Neuronal stem cell (in vitro differentiated cells): ENCODE data around the gene STN1. TPM values are rescaled to one million over a fixed set of nuclear protein-coding genes. Genes with fewer than 3 reads are reported as not detected.

ENCODE experiments used
- DNase-seq: peaks from one replicate; pipeline ENCODE4 v3.0.0-alpha.2; 2013; ENCODE audit warnings: low spot score
- H2AFZ ChIP-seq: one replicate; pipeline ENCODE4 v1.6.1; 2013; ENCODE audit warnings: mild to moderate bottlenecking, low read length, inconsistent platforms
- H2AK5ac ChIP-seq: 2 replicates; pipeline ENCODE4 v1.6.1; 2013; ENCODE audit warnings: low read depth, mild to moderate bottlenecking, inconsistent platforms, low read length, moderate library complexity, mixed read lengths
- H2BK120ac ChIP-seq: 2 replicates; pipeline ENCODE4 v1.6.1; 2013; ENCODE audit warnings: low read depth, mild to moderate bottlenecking, inconsistent platforms, low read length, moderate library complexity, mixed read lengths
- H2BK12ac ChIP-seq: one replicate; pipeline ENCODE4 v1.6.1; 2013; ENCODE audit warnings: low read length, inconsistent platforms
- H2BK15ac ChIP-seq: 2 replicates; pipeline ENCODE4 v1.6.1; 2013; ENCODE audit warnings: mild to moderate bottlenecking, low read length, inconsistent platforms, mixed read lengths
- H2BK5ac ChIP-seq: one replicate; pipeline ENCODE4 v1.6.1; 2013; ENCODE audit warnings: inconsistent platforms, mild to moderate bottlenecking, low read length, moderate library complexity
- H3K14ac ChIP-seq: one replicate; pipeline ENCODE4 v1.6.1; 2013; ENCODE audit warnings: low read length, inconsistent platforms
- H3K18ac ChIP-seq: 2 replicates; pipeline ENCODE4 v1.6.1; 2013; ENCODE audit warnings: low read length, inconsistent platforms
- H3K23ac ChIP-seq: 2 replicates; pipeline ENCODE4 v1.6.1; 2013; ENCODE audit warnings: low read depth, mild to moderate bottlenecking, mixed read lengths, low read length, inconsistent platforms; ENCODE audit not compliant: poor library complexity
- H3K27ac ChIP-seq: replicated peaks from 3 replicates; pipeline ENCODE4 v1.5.1; 2013; ENCODE audit warnings: low read length, inconsistent platforms
- H3K27me3 ChIP-seq, 3 experiments: 2 replicates each; pipeline ENCODE4 v1.6.1; 2013; ENCODE audit warnings: low read length in 3 of 3, mild to moderate bottlenecking in 2 of 3, inconsistent platforms in 1 of 3, low read depth in 1 of 3, mixed read lengths in 1 of 3, moderate library complexity in 1 of 3; ENCODE audit not compliant: control insufficient read depth in 3 of 3, insufficient read depth in 3 of 3
- H3K36me3 ChIP-seq, 2 donors: replicated peaks in 1 of 2; 2 replicates each; pipeline ENCODE4 v1.6.1; 2013; ENCODE audit warnings: low read length in 2 of 2; ENCODE audit not compliant: control insufficient read depth in 2 of 2, insufficient read depth in 2 of 2
- H3K4ac ChIP-seq: 2 replicates; pipeline ENCODE4 v1.6.1; 2013; ENCODE audit warnings: inconsistent platforms, mild to moderate bottlenecking, low read length, moderate library complexity
- H3K4me1 ChIP-seq, 2 donors: 1 replicate in 1 of 2; 2 replicates in 1 of 2; pipeline ENCODE4 v1.6.1; 2013; ENCODE audit warnings: low read length in 2 of 2, low read depth in 1 of 2; ENCODE audit not compliant: control insufficient read depth in 2 of 2, insufficient read depth in 1 of 2
- H3K4me2 ChIP-seq: one replicate; pipeline ENCODE4 v1.6.1; 2013; ENCODE audit warnings: mild to moderate bottlenecking, low read length, inconsistent platforms; ENCODE audit not compliant: insufficient read depth, poor library complexity, severe bottlenecking
- H3K4me3 ChIP-seq, 2 donors: 2 replicates each; pipeline ENCODE4 v1.5.1; 2013; ENCODE audit warnings: low read length in 2 of 2, mild to moderate bottlenecking in 2 of 2, inconsistent platforms in 1 of 2, moderate library complexity in 1 of 2
- H3K79me1 ChIP-seq: one replicate; pipeline ENCODE4 v1.6.1; 2013; ENCODE audit warnings: low read depth, mild to moderate bottlenecking, inconsistent platforms, low read length, moderate library complexity
- H3K9ac ChIP-seq: one replicate; pipeline ENCODE4 v1.6.1; 2013; ENCODE audit warnings: mild to moderate bottlenecking, low read depth, low read length, inconsistent platforms; ENCODE audit not compliant: poor library complexity
- H3K9me3 ChIP-seq, 2 donors: replicated peaks in 1 of 2; 2 replicates each; pipeline versions ENCODE3 to v1.6.1; 2013; ENCODE audit warnings: low read length in 2 of 2, mild to moderate bottlenecking in 2 of 2, inconsistent platforms in 1 of 2, low read depth in 1 of 2, mixed read lengths in 1 of 2, moderate library complexity in 1 of 2; ENCODE audit not compliant: control insufficient read depth in 2 of 2, insufficient read depth in 1 of 2
- H4K8ac ChIP-seq: one replicate; pipeline ENCODE4 v1.6.1; 2013; ENCODE audit warnings: low read depth, mild to moderate bottlenecking, inconsistent platforms, low read length, moderate library complexity
- H4K91ac ChIP-seq: one replicate; pipeline ENCODE4 v1.6.1; 2013; ENCODE audit warnings: low read length, low read depth, mild to moderate bottlenecking, inconsistent platforms; ENCODE audit not compliant: poor library complexity
- WGBS, 2 donors: extraction: QIAGEN DNeasy Blood & Tissue Kit; methylation state at CpG; one replicate each; pipeline ENCODE4 v1.1.7; 2013; ENCODE audit warnings: missing lambda C conversion rate in 2 of 2, mixed read lengths in 1 of 2; ENCODE audit not compliant: insufficient read length in 2 of 2, insufficient replicate concordance in 1 of 2; ENCODE audit errors: extremely low coverage in 2 of 2; 5-methylcytosine and 5-hydroxymethylcytosine counted together
- polyA plus RNA-seq, 2 experiments: library from polyadenylated mRNA; stranded (reverse); fragments of 200-250 nt; gene quantifications; one replicate each; pipeline ENCODE4 v1.2.3, GENCODE V29; 2013

STN1 gene, protein sequence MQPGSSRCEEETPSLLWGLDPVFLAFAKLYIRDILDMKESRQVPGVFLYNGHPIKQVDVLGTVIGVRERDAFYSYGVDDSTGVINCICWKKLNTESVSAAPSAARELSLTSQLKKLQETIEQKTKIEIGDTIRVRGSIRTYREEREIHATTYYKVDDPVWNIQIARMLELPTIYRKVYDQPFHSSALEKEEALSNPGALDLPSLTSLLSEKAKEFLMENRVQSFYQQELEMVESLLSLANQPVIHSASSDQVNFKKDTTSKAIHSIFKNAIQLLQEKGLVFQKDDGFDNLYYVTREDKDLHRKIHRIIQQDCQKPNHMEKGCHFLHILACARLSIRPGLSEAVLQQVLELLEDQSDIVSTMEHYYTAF
- 17.4 TPM for polyA plus RNA-seq (2013, experiment 1 of 2)
- polyA plus RNA-seq (2013, experiment 2 of 2), result 16.7 TPM

DNA sequence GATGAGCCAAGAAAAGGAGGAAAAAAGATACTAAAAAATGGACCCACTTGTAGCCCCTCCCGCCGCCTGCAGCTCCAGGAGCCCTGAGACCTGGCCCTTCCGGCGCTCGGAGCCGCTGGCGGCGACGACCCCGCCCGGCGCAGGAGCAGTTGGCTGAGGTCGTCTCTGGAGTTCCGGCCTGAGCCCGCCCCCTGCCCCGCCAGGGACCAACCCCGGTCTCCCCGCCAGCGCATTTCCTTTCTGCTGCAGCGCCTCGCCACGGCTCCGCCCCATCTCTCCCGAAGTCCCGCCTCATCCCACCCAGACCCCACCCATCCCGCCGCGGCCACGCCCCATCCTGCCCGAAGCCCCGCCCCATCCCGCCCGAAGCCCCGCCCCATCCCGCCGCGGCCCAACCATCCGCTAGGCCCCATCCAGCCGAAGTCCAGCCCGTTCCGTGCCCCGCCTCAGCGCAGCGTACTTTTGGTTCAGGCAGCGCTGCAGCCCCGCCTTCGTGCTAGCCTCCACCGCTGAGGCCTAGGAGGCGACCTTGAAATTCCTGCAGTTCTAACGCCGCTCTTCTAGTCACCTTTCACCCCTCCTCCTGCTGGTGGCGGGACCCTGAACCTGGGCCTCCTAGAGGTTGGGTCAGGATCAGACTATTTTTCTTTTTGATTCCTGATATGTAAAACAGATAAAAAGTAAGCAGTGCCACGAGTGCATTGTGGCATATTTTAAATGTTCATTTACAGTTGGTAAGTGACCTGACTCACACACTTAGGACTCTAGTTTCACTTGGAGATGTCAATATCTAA lies at the start of gene STN1:
Gene STN1, minus strand, starts transcription at position 132 of the 794 bp plus-strand sequence. CDS start 590 bp downstream, outside the sequence.
- peak within 1 kb of the TSS; percentile 77 for H3K27ac ChIP-seq
- H2BK120ac ChIP-seq, result no peak within 1 kb of the TSS

DNA sequence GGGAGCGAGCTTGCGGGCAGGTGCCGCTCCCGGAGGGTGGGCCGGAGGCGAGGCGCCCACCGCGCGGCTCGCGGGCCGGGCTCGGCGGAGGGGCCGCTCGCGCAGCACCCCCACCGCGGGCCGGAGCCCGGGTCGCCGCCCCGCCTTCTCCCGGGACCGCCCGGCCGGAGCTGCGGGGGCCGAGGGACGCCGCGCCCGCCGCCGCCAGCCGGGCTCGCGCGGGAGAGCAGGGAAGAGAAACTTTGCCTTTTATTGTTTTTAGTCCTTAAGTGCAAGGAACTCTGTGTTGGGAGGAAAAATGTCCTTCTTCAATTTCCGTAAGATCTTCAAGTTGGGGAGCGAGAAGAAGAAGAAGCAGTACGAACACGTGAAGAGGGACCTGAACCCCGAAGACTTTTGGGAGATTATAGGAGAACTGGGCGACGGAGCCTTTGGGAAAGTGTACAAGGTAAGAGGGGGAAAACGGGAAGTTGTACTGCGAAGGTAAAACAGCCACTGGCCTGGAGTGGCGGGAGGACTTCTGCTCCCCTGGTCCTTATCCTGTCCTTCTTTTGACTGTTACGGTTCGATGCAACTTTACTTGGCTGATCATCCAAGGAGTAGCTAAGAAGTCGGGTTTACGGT lies 49.6 kb upstream of the STN1 start:
- no peak overlapping the region for H3K14ac ChIP-seq
- peak overlapping the region; percentile 93 for H3K9ac ChIP-seq
- H2AFZ ChIP-seq, result peak overlapping the region; percentile 97
- DNase-seq, result peak; percentile 9
- H4K8ac ChIP-seq, result no peak overlapping the region
- peaks cover 2 to 10% of the 10 kb centered on the region in 2 donors for H3K4me1 ChIP-seq
- no peak overlapping the region for H4K91ac ChIP-seq
- no peaks in the 10 kb centered on the region for H3K9me3 ChIP-seq
- peak overlapping the region; percentile 71 for H3K4me2 ChIP-seq
- H3K27ac ChIP-seq, result no peak overlapping the region
- H3K36me3 ChIP-seq, result no peaks in the 10 kb centered on the region
- WGBS, 2 donors, result no CpG with 5 or more reads among the region's 55 CpGs
- H3K23ac ChIP-seq, result peak overlapping the region; percentile 80
- H2BK15ac ChIP-seq, result peak overlapping the region; percentile 49
- peak overlapping the region; percentile 99 for H3K18ac ChIP-seq
- no peak overlapping the region for H3K4ac ChIP-seq
- H2BK120ac ChIP-seq, result no peak overlapping the region
- peak overlapping the region; percentile 95 to 100 for H3K4me3 ChIP-seq
- H3K79me1 ChIP-seq, result peaks cover 3% of the 10 kb centered on the region
- no peak overlapping the region for H2AK5ac ChIP-seq
- no peak overlapping the region for H2BK5ac ChIP-seq
- no peak overlapping the region for H2BK12ac ChIP-seq
- H3K27me3 ChIP-seq, result no peaks in the 10 kb centered on the region

More for the DNA sequence above, at the start of gene STN1:
- Histone ChIP-seq H2BK5ac (no peak within 1 kb of the TSS), H3K4ac (no peak within 1 kb of the TSS), H3K23ac (peak within 1 kb of the TSS; percentile 68), H2BK15ac (no peak within 1 kb of the TSS), H4K8ac (no peak within 1 kb of the TSS), H3K4me2 (peak within 1 kb of the TSS; percentile 85), H2AK5ac (peak within 1 kb of the TSS; percentile 8), H2BK12ac (no peak within 1 kb of the TSS), H3K4me1 (peaks cover 5 to 9% of the 10 kb centered on the region in 2 donors), H3K14ac (peak within 1 kb of the TSS; percentile 86), H3K9me3 (peaks cover 4 to 8% of the 10 kb centered on the region in 2 donors), H3K4me3 (peak within 1 kb of the TSS; percentile 62 to 82), H2AFZ (peak within 1 kb of the TSS; percentile 90), H3K18ac (peak within 1 kb of the TSS; percentile 96), H3K9ac (peak within 1 kb of the TSS; percentile 93), H4K91ac (peak within 1 kb of the TSS; percentile 92), H3K79me1 (peaks cover 3% of the 10 kb centered on the region), H3K27me3 (no peaks in the 10 kb centered on the region), H3K36me3 (peaks cover 0 to 1% of the 10 kb centered on the region in 2 donors)
- DNase-seq, result peak; percentile 91
- no CpG with 5 or more reads among the region's 53 CpGs for WGBS, 2 donors

DNA sequence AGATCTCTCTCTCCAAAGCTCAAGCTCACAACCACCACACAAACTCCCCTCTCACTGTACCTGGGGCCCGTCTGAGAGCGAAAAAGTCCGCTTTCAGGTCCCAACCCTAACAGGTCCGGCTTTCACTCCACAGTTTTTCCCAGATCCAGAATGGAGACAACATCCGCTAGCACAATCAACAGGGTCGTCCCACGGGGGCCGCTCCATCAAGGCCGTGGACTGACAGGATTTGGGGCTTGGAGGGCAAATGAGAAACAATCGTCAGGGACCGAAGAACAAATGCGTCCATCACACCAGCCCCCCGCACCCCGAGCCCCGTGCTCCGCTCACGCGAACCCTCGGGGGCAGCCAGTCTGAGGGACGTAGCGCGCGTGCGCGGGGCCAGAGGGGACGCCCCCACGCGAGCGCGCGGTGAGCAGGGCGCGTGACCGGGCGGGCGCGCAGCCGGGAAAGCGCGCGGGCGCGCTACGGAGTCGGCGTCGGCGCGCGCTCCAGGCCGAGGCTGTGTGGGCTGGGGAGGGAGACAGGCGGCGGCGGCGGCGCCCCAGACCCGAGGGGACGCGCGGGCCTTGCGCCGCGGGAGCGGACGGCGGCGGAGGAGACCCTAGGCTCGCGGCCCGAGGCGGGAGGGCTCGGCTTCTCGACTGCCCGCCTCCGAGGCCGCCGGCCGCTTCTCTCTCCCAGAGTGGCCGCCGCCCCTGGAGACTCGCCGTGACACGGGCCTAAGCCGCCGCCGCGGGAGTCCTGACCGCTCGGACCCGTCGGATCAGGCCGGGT lies 48.9 kb upstream of the STN1 start, which contains the start of gene SLK:
Gene SLK, plus strand, starts transcription at position 470 of the 777 bp plus-strand sequence. CDS start 606 bp downstream, outside the sequence.
- H2BK120ac ChIP-seq, result peak within 1 kb of the TSS; percentile 21
- peak; percentile 70 for DNase-seq
- H3K4ac ChIP-seq, result no peak within 1 kb of the TSS
- H3K27me3 ChIP-seq, result no peaks in the 10 kb centered on the region
- H3K9me3 ChIP-seq, result no peaks in the 10 kb centered on the region
- no CpG with 5 or more reads among the region's 92 CpGs for WGBS, 2 donors
- no peaks in the 10 kb centered on the region for H3K79me1 ChIP-seq
- no peak within 1 kb of the TSS for H3K14ac ChIP-seq
- no peak within 1 kb of the TSS for H2BK5ac ChIP-seq
- no peak within 1 kb of the TSS for H4K91ac ChIP-seq
- H3K9ac ChIP-seq, result peak within 1 kb of the TSS; percentile 93
- H3K23ac ChIP-seq, result peak within 1 kb of the TSS; percentile 80
- H2BK15ac ChIP-seq, result peak within 1 kb of the TSS; percentile 49
- no peak within 1 kb of the TSS for H4K8ac ChIP-seq
- H2BK12ac ChIP-seq, result peak within 1 kb of the TSS; percentile 14
- H3K18ac ChIP-seq, result peak within 1 kb of the TSS; percentile 99
- peak within 1 kb of the TSS; percentile 97 for H2AFZ ChIP-seq
- H3K4me1 ChIP-seq, result peaks cover 2 to 10% of the 10 kb centered on the region in 2 donors
- no peak within 1 kb of the TSS for H3K27ac ChIP-seq
- H3K36me3 ChIP-seq, result no peaks in the 10 kb centered on the region
- peak within 1 kb of the TSS; percentile 95 to 100 for H3K4me3 ChIP-seq
- H3K4me2 ChIP-seq, result peak within 1 kb of the TSS; percentile 71
- H2AK5ac ChIP-seq, result no peak within 1 kb of the TSS
